Measurements from ENCODE around the gene GPR15LG. TPM values are rescaled to one million over a fixed set of nuclear protein-coding genes. Genes with fewer than 3 reads are reported as not detected.
A peak's percentile ranks its signal among the peaks of the same experiment; 100 is the strongest.
"Not testable (repeated sequence)": the region's sequence is repeated elsewhere in the genome, so short reads cannot be mapped to it uniquely, and the experiment has no call there.

The GPR15LG gene
- total RNA-seq, 1 donor from 2014 or later = not detected

- Mint-ChIP-seq H3K4me1 (ENCODE audit: low read depth) (peaks cover 25% of the 10 kb centered on the region), H3K27ac (ENCODE audit: unreplicated experiment) (peak overlapping the region; percentile 98), H3K36me3 (ENCODE audit: low read depth) (peaks cover 8% of the 10 kb centered on the region), H3K4me3 (ENCODE audit: unreplicated experiment) (peak overlapping the region; percentile 95), H3K9me3 (ENCODE audit: low read depth) (no peaks in the 10 kb centered on the region), H3K27me3 (ENCODE audit: low read depth) (peaks cover 14% of the 10 kb centered on the region)
- TF ChIP-seq CTCF (IDR thresholded peaks at IDR 0.05) = no peak
- DNase-seq (ENCODE audit: low spot score) = no peak
These were observed 35.0 kb upstream of the GPR15LG start for GRCh38 chr10:84138478-84139125.

- no peaks in the 10 kb centered on the region for H3K9me3 Mint-ChIP-seq (ENCODE audit: low read depth)
- peaks cover 7% of the 10 kb centered on the region for H3K27me3 Mint-ChIP-seq (ENCODE audit: low read depth)
- peak; percentile 66 for TF ChIP-seq CTCF (IDR thresholded peaks at IDR 0.05)
- peaks cover 11% of the 10 kb centered on the region for H3K36me3 Mint-ChIP-seq (ENCODE audit: low read depth)
- H3K27ac Mint-ChIP-seq (ENCODE audit: unreplicated experiment) = peak within 1 kb of the TSS; percentile 98
- H3K4me3 Mint-ChIP-seq (ENCODE audit: unreplicated experiment) = peak within 1 kb of the TSS; percentile 95
- peak; percentile 99 for DNase-seq (ENCODE audit: low spot score)
- peaks cover 25% of the 10 kb centered on the region for H3K4me1 Mint-ChIP-seq (ENCODE audit: low read depth)
These were observed 34.2 kb upstream of the GPR15LG start, which contains the start of gene GHITM for GRCh38 chr10:84139126-84140035. GHITM (plus strand) TSS chr10:84139509; CDS start chr10:84141501, 1,992 bp downstream.

GRCh38 chr10:84140036-84140379, 33.6 kb upstream of the GPR15LG start:
- H3K9me3 Mint-ChIP-seq (ENCODE audit: low read depth) = no peaks in the 10 kb centered on the region
- no peak for DNase-seq (ENCODE audit: low spot score)
- peaks cover 4% of the 10 kb centered on the region for H3K27me3 Mint-ChIP-seq (ENCODE audit: low read depth)
- peak overlapping the region; percentile 95 for H3K4me3 Mint-ChIP-seq (ENCODE audit: unreplicated experiment)
- peaks cover 25% of the 10 kb centered on the region for H3K4me1 Mint-ChIP-seq (ENCODE audit: low read depth)
- peaks cover 14% of the 10 kb centered on the region for H3K36me3 Mint-ChIP-seq (ENCODE audit: low read depth)
- no peak for TF ChIP-seq CTCF (IDR thresholded peaks at IDR 0.05)
- H3K27ac Mint-ChIP-seq (ENCODE audit: unreplicated experiment) = peak overlapping the region; percentile 98

- Mint-ChIP-seq H3K4me1 (ENCODE audit: low read depth) (no peaks in the 10 kb centered on the region), H3K27me3 (ENCODE audit: low read depth) (no peaks in the 10 kb centered on the region), H3K9me3 (ENCODE audit: low read depth) (no peaks in the 10 kb centered on the region), H3K36me3 (ENCODE audit: low read depth) (peaks cover 46% of the 10 kb centered on the region), H3K27ac (ENCODE audit: unreplicated experiment) (no peak overlapping the region), H3K4me3 (ENCODE audit: unreplicated experiment) (no peak overlapping the region)
- TF ChIP-seq CTCF (IDR thresholded peaks at IDR 0.05) = no peak
- DNase-seq (ENCODE audit: low spot score) = no peak
These were observed 26.3 kb upstream of the GPR15LG start for GRCh38 chr10:84147347-84147746.

GRCh38 chr10:84148006-84148597, 25.5 kb upstream of the GPR15LG start:
- not testable (repeated sequence) for H3K4me3 Mint-ChIP-seq (ENCODE audit: unreplicated experiment); H3K27ac Mint-ChIP-seq (ENCODE audit: unreplicated experiment); H3K27me3 Mint-ChIP-seq (ENCODE audit: low read depth); DNase-seq (ENCODE audit: low spot score); H3K9me3 Mint-ChIP-seq (ENCODE audit: low read depth); H3K4me1 Mint-ChIP-seq (ENCODE audit: low read depth)
- TF ChIP-seq CTCF (IDR thresholded peaks at IDR 0.05) = peak; percentile 85
- peaks cover 45% of the 10 kb centered on the region for H3K36me3 Mint-ChIP-seq (ENCODE audit: low read depth)
